Gastrocnemius medialis (tissue), 4 donors: ENCODE results near the gene PTTG1. TPM values are rescaled to one million over a fixed set of nuclear protein-coding genes. Genes with fewer than 3 reads are reported as not detected.

Source experiments
- ATAC-seq, 2 donors: fragments of 150-250 bp; one replicate each; pipeline ENCODE4 v1.9.1; 2016
- DNase-seq, 2 donors: peaks; one replicate each; pipeline ENCODE4 v3.0.0-alpha.2; 2019
- H3K27ac ChIP-seq, 4 donors: fragments of 200-600 bp; sonication (generic); 1 replicate in 1 of 4; 2 replicates in 3 of 4; pipeline ENCODE4 v1.5.1; 2016 to 2018; ENCODE audit warnings: mild to moderate bottlenecking in 2 of 4, moderate library complexity in 1 of 4
- H3K27me3 ChIP-seq, 3 donors: fragments of 200-600 bp; sonication (generic) in 2 of 3; 1 replicate in 1 of 3; 2 replicates in 2 of 3; pipeline versions ENCODE4 v1.5.1 to v1.6.0; 2016 to 2019; ENCODE audit warnings: mild to moderate bottlenecking in 1 of 3, moderate library complexity in 1 of 3
- H3K36me3 ChIP-seq, 2 donors: fragments of 200-600 bp; sonication (generic) in 1 of 2; one replicate each; pipeline ENCODE4 v1.5.1; 2017 to 2018
- H3K4me1 ChIP-seq, 2 donors: fragments of 200-600 bp; sonication (generic) in 1 of 2; one replicate each; pipeline ENCODE4 v1.5.1; 2016 to 2017; ENCODE audit warnings: mild to moderate bottlenecking in 2 of 2
- H3K4me3 ChIP-seq, 4 donors: fragments of 200-600 bp; sonication (generic) in 3 of 4; 1 replicate in 1 of 4; 2 replicates in 3 of 4; pipeline ENCODE4 v1.5.1; 2016 to 2019; ENCODE audit warnings: mild to moderate bottlenecking in 2 of 4
- H3K9me3 ChIP-seq, 3 donors: fragments of 200-600 bp; sonication (generic) in 2 of 3; 1 replicate in 1 of 3; 2 replicates in 2 of 3; pipeline ENCODE4 v1.5.1; 2016 to 2019
- CTCF ChIP-seq, 5 experiments: fragments of 450-650 bp in 3 of 5; fragments of 200-600 bp in 2 of 5; sonication (generic) in 2 of 5; IDR thresholded peaks in 4 of 5; conservative IDR thresholded peaks in 1 of 5; 1 replicate in 4 of 5; 2 replicates in 1 of 5; pipeline ENCODE4 v1.5.1; 2016 to 2019; ENCODE audit warnings: antibody characterized with exemption in 5 of 5, mild to moderate bottlenecking in 3 of 5, moderate library complexity in 3 of 5
- POLR2A ChIP-seq, 2 donors: fragments of 450-650 bp; IDR thresholded peaks; one replicate each; pipeline ENCODE4 v1.6.1; 2017; ENCODE audit warnings: antibody characterized with exemption in 2 of 2, mild to moderate bottlenecking in 2 of 2, moderate library complexity in 2 of 2
- in situ Hi-C, 4 donors: fragments of 200-750 bp; cut with MboI; loops; one replicate each; pipeline versions ENCODE4 v1.15.0 to v1.8.0; 2017; ENCODE audit warnings: low sequenced_read_pairs in 4 of 4
- intact Hi-C: fragments of 100-400 bp; cut with DNase I; formaldehyde crosslinking; loops from one replicate; pipeline ENCODE4 v1.15.1; 2023; ENCODE audit warnings: low total_unique reads
- total RNA-seq, 4 donors: library from RNA; depleted of rRNA; stranded (reverse); fragments of >200 nt; gene quantifications; one replicate each; pipeline versions ENCODE4 v1.1.0 to v1.2.3, GENCODE V29; 2016

The PTTG1 gene
- total RNA-seq, 4 donors from 2014 or later, result 1.1 to 18.1 (median 11.4) TPM

GRCh38 chr5:160471761-160472160, 50.1 kb downstream of the PTTG1 start:
- intact Hi-C loops (no loop called here), in situ Hi-C loops (no loop called here)
- Histone ChIP-seq H3K4me3 (no peak overlapping the region), H3K4me1 (peaks cover 0 to 3% of the 10 kb centered on the region in 2 donors), H3K27me3 (no peaks in the 10 kb centered on the region), H3K27ac (no peak overlapping the region), H3K9me3 (no peaks in the 10 kb centered on the region), H3K36me3 (no peaks in the 10 kb centered on the region)
- no peak for TF ChIP-seq CTCF (IDR thresholded peaks at IDR 0.05 in 4 of 5, conservative IDR thresholded peaks at IDR 0.05 in 1 of 5)
- no peak for TF ChIP-seq POLR2A (IDR thresholded peaks at IDR 0.05)
- ATAC-seq, result no peak
- no peak for DNase-seq

GRCh38 chr5:160472482-160472881, 50.8 kb downstream of the PTTG1 start:
- intact Hi-C loops (no loop called here), in situ Hi-C loops (no loop called here)
- TF ChIP-seq POLR2A (IDR thresholded peaks at IDR 0.05), result no peak
- no peak for TF ChIP-seq CTCF (IDR thresholded peaks at IDR 0.05 in 4 of 5, conservative IDR thresholded peaks at IDR 0.05 in 1 of 5)
- H3K27me3 ChIP-seq, result no peaks in the 10 kb centered on the region
- ATAC-seq (no peak), DNase-seq (no peak)
- H3K9me3 ChIP-seq, result no peaks in the 10 kb centered on the region
- H3K4me3 ChIP-seq, result no peak overlapping the region
- no peaks in the 10 kb centered on the region for H3K36me3 ChIP-seq
- H3K4me1 ChIP-seq, result peaks cover 0 to 3% of the 10 kb centered on the region in 2 donors
- H3K27ac ChIP-seq, result no peak overlapping the region

- H3K36me3 ChIP-seq, result no peaks in the 10 kb centered on the region
- peaks cover 0 to 3% of the 10 kb centered on the region in 2 donors for H3K4me1 ChIP-seq
- no peaks in the 10 kb centered on the region for H3K27me3 ChIP-seq
- no peak for DNase-seq
- H3K4me3 ChIP-seq, result no peak overlapping the region
- intact Hi-C loops (no loop called here), in situ Hi-C loops (no loop called here)
- no peak for ATAC-seq
- no peaks in the 10 kb centered on the region for H3K9me3 ChIP-seq
- H3K27ac ChIP-seq, result no peak overlapping the region
- TF ChIP-seq CTCF (IDR thresholded peaks at IDR 0.05 in 4 of 5, conservative IDR thresholded peaks at IDR 0.05 in 1 of 5) (no peak), POLR2A (IDR thresholded peaks at IDR 0.05) (no peak)
These were observed 52.0 kb downstream of the PTTG1 start for GRCh38 chr5:160473681-160474080.

- Histone ChIP-seq H3K4me1 (peaks cover 0 to 3% of the 10 kb centered on the region in 2 donors), H3K27ac (no peak overlapping the region), H3K9me3 (no peaks in the 10 kb centered on the region), H3K27me3 (no peaks in the 10 kb centered on the region), H3K4me3 (no peak overlapping the region), H3K36me3 (no peaks in the 10 kb centered on the region)
- TF ChIP-seq CTCF (IDR thresholded peaks at IDR 0.05 in 4 of 5, conservative IDR thresholded peaks at IDR 0.05 in 1 of 5) (no peak), POLR2A (IDR thresholded peaks at IDR 0.05) (no peak)
- ATAC-seq (no peak), DNase-seq (no peak)
- in situ Hi-C loops, result no loop called here
- intact Hi-C loops, result no loop called here
These were observed 52.4 kb downstream of the PTTG1 start for GRCh38 chr5:160474084-160474483.

GRCh38 chr5:160475864-160476438, 54.3 kb downstream of the PTTG1 start:
- Histone ChIP-seq H3K9me3 (no peaks in the 10 kb centered on the region), H3K4me1 (no peaks in the 10 kb centered on the region), H3K36me3 (no peaks in the 10 kb centered on the region), H3K27me3 (no peaks in the 10 kb centered on the region), H3K4me3 (no peak overlapping the region), H3K27ac (no peak overlapping the region)
- DNase-seq (no peak), ATAC-seq (no peak)
- intact Hi-C loops (no loop called here), in situ Hi-C loops (no loop called here)
- TF ChIP-seq POLR2A (IDR thresholded peaks at IDR 0.05), result no peak
